Fibroblast of lung (primary cell): ENCODE measurements around the gene INVS.

Source experiments
- CTCF ChIP-seq, 2 donors: IDR thresholded peaks in 1 of 2; conservative IDR thresholded peaks in 1 of 2; 1 replicate in 1 of 2; 2 replicates in 1 of 2; pipeline ENCODE4 v1.5.1; 2011 to 2012; ENCODE audit warnings: low read length in 2 of 2, control low read depth in 1 of 2, inconsistent platforms in 1 of 2, low read depth in 1 of 2, mild to moderate bottlenecking in 1 of 2
- EZH2 ChIP-seq: IDR thresholded peaks from 2 replicates; pipeline ENCODE4 v1.5.1; 2012; ENCODE audit warnings: low read length, control low read depth, mild to moderate bottlenecking; ENCODE audit errors: missing control alignments

GRCh38 chr9:100063185-100063584 lies 35.9 kb upstream of the INVS start:
- TF ChIP-seq CTCF (conservative IDR thresholded peaks at IDR 0.05 in 1 of 2, IDR thresholded peaks at IDR 0.05 in 1 of 2; ENCODE audit: low read depth in 1 of 2, low read length in 2 of 2), result no peak
- TF ChIP-seq EZH2, result no peak
